GM21529 (cell line): ENCODE data around the gene BSX.

Source experiments
- ATAC-seq: cut with Tn5 transposase; IDR thresholded peaks from one replicate; pipeline ENCODE4 v1.9.1; 2021; ENCODE audit not compliant: unreplicated experiment

Gene BSX

GRCh38 chr11:122963961-122964360 is 17.7 kb downstream of the BSX start:
- ATAC-seq = no peak

- ATAC-seq = no peak
Observed at GRCh38 chr11:122954455-122954854, 27.2 kb downstream of the BSX start.

GRCh38 chr11:122951211-122951610 is 30.4 kb downstream of the BSX start:
- no peak for ATAC-seq

GRCh38 chr11:122938557-122938956 is 43.1 kb downstream of the BSX start:
- no peak for ATAC-seq

GRCh38 chr11:122937983-122938382 is 43.7 kb downstream of the BSX start:
- ATAC-seq = no peak

GRCh38 chr11:122933416-122933815 is 48.2 kb downstream of the BSX start:
- ATAC-seq = no peak

- ATAC-seq = no peak
Observed at GRCh38 chr11:122931510-122931909, 50.1 kb downstream of the BSX start.
